Activated CD4-positive, CD25-positive, alpha-beta regulatory T cell treated with anti-CD3 and anti-CD28 coated beads, Interleukin-2, amount 50 U/mL, for 16 hours (primary cell): ENCODE measurements around the gene AKR1D1.

Experiments
- DNase-seq: peaks from one replicate; pipeline ENCODE4 v3.0.0-alpha.2; 2020; ENCODE audit warnings: low read depth, low spot score

Gene AKR1D1

DNA sequence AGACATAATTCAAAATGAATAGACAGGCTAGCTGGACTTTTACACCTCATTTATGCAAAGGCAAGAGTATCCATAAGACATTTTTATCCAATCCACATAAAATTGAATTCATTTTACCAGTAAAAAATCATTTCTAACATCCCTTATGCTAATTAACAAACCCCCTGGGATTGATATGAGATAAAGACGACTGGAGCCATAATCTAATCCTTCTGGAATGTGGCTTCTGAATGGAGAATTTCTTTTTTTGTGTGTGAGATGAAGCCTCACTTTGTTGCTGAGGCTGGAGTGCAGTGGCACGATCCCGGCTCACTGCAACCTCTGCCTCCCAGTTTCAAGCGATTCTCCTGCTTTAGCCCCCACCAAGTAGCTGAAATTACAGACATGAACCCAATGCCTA is 90.4 kb downstream of the AKR1D1 start:
- no peak for DNase-seq

- no peak for DNase-seq
Observed at GRCh38 chr7:138167222-138167621, 91.0 kb downstream of the AKR1D1 start.

- DNase-seq: no peak
Observed at GRCh38 chr7:138167869-138168296, 91.6 kb downstream of the AKR1D1 start.
